ENCODE results near the gene MBLAC1. TPM values are rescaled to one million over a fixed set of nuclear protein-coding genes. Genes with fewer than 3 reads are reported as not detected.

Gene MBLAC1
- total RNA-seq, 4 donors from 2014 or later: 4.4 to 5.6 TPM; not detected in 2

- TF ChIP-seq POLR2AphosphoS5 (IDR thresholded peaks at IDR 0.05) (peak; percentile 80 to 95 (median 90)), EP300 (IDR thresholded peaks at IDR 0.05; ENCODE audit: low read depth) (peak; percentile 79), POLR2A (IDR thresholded peaks at IDR 0.05) (no peak)
- TF ChIP-seq, protein P1, sequence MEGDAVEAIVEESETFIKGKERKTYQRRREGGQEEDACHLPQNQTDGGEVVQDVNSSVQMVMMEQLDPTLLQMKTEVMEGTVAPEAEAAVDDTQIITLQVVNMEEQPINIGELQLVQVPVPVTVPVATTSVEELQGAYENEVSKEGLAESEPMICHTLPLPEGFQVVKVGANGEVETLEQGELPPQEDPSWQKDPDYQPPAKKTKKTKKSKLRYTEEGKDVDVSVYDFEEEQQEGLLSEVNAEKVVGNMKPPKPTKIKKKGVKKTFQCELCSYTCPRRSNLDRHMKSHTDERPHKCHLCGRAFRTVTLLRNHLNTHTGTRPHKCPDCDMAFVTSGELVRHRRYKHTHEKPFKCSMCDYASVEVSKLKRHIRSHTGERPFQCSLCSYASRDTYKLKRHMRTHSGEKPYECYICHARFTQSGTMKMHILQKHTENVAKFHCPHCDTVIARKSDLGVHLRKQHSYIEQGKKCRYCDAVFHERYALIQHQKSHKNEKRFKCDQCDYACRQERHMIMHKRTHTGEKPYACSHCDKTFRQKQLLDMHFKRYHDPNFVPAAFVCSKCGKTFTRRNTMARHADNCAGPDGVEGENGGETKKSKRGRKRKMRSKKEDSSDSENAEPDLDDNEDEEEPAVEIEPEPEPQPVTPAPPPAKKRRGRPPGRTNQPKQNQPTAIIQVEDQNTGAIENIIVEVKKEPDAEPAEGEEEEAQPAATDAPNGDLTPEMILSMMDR (IDR thresholded peaks at IDR 0.05): no peak
- DNase-seq: no peak
- peak overlapping the region; percentile 89 to 93 (median 92) for H3K27ac ChIP-seq
Measured at GRCh38 chr7:100087055-100087750, 39.6 kb upstream of the MBLAC1 start.

DNA sequence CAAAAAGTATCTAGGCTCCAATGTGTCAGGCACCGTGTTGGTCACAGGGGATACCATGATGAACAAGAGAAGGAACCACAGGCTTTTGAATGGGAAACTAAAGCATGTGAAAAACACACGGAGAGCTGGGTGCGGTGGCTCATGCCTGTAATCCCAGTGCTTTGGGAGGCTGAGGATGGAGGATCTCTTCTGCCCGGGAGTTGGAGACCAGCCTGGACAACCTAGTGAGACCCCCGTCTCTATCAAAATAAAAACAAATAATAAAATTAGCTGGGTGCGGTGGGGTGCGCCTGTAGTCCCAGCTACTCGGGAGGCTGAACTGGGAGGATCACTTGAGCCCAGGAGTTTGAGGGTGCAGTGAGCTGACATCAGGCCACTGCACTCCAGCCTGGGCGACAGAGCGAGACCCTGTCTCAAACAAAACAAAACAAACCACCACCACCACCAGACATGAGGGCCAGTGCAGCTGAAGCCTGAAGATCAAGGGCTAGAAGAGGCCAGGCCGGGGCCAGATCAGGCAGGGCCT, 38.6 kb upstream of the MBLAC1 start:
- no peaks in the 10 kb centered on the region for H3K27me3 ChIP-seq
- H3K36me3 ChIP-seq: peaks cover 0 to 4% (median 2%) of the 10 kb centered on the region in 4 donors
- TF ChIP-seq, protein P1 (IDR thresholded peaks at IDR 0.05): no peak
- TF ChIP-seq POLR2AphosphoS5 (IDR thresholded peaks at IDR 0.05) (no peak), EP300 (IDR thresholded peaks at IDR 0.05; ENCODE audit: low read depth) (no peak), POLR2A (IDR thresholded peaks at IDR 0.05) (no peak)
- H3K4me3 ChIP-seq: peak overlapping the region; percentile 66 to 90 (median 78)
- peaks cover 13 to 21% (median 19%) of the 10 kb centered on the region in 4 donors for H3K4me1 ChIP-seq
- DNase-seq: no peak
- in situ Hi-C loops (cut with MboI; ENCODE audit: low pct_ligation_motif_present in 1 of 4, low pct_unique_long_range_greater_than_20kb in 1 of 4, low sequenced_read_pairs in 3 of 4): no loop called here
- H3K9me3 ChIP-seq: no peaks in the 10 kb centered on the region
- intact Hi-C loops (cut with DNase I; ENCODE audit: low total_unique reads): loop anchor here (5.0 kb wide), 1 partner anchor 39 kb away; the partner anchor contains the start of gene MBLAC1
- WGBS, 2 donors (ENCODE audit: low coverage in 1 of 2): 74 to 81% methylated on average over 6 to 11 of the region's 11 CpGs
- peak overlapping the region; percentile 89 to 93 (median 92) for H3K27ac ChIP-seq

More at GRCh38 chr7:100087055-100087750, 39.6 kb upstream of the MBLAC1 start:
- no peaks in the 10 kb centered on the region for H3K9me3 ChIP-seq
- intact Hi-C loops (cut with DNase I; ENCODE audit: low total_unique reads) (loop anchor here (5.0 kb wide), 1 partner anchor 40 kb away; the partner anchor contains the start of gene MBLAC1), in situ Hi-C loops (cut with MboI; ENCODE audit: low pct_ligation_motif_present in 1 of 4, low pct_unique_long_range_greater_than_20kb in 1 of 4, low sequenced_read_pairs in 3 of 4) (no loop called here)
- WGBS, 2 donors (ENCODE audit: low coverage in 1 of 2): 67 to 69% methylated on average over 8 to 10 of the region's 10 CpGs
- H3K36me3 ChIP-seq: peaks cover 0 to 4% (median 0%) of the 10 kb centered on the region in 4 donors
- H3K27me3 ChIP-seq: no peaks in the 10 kb centered on the region
- peaks cover 16 to 29% (median 26%) of the 10 kb centered on the region in 4 donors for H3K4me1 ChIP-seq
- H3K4me3 ChIP-seq: no peak overlapping the region

DNA sequence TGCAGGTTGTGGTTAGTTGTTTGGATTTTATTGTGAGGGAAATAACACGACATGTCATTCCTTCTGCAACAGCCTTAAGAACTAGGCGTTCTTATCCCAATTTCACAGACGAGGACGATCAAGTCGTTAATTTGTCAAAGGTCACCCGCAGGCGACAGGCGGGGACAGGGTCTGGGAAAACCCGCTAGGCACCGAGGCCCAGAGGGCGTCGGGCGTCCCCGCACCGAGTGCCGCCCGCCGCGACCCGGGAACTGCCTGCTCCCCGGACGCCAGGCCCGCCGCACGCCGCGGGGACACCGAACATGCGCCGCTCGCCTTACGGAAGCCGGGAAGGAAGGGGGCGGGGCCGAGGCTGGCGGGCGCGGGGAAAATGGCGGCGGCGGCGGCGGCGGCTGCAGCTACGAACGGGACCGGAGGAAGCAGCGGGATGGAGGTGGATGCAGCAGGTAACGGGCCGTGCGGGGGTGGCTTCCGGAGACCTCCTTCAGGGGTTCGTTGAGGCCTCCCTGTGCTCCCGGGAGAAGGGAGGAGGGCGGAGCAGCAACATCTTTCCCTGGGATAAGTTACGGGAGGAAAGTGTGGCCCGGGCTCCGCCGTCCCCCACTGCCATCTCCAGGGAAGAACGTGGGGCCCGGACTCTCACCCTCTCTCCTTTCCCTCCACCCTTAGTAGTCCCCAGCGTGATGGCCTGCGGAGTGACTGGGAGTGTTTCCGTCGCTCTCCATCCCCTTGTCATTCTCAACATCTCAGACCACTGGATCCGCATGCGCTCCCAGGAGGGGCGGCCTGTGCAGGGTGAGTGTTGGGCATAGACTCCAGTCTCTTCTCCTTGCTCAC, 37.9 kb upstream of the MBLAC1 start, which contains the start of gene COPS6:
Gene COPS6, plus strand, starts transcription at position 349 of the 837 bp plus-strand sequence. Its CDS starts 22 bp downstream, at position 371.
- Histone ChIP-seq H3K27ac (peak within 1 kb of the TSS; percentile 89 to 93 (median 92)), H3K4me1 (peaks cover 13 to 21% (median 19%) of the 10 kb centered on the region in 4 donors), H3K9me3 (no peaks in the 10 kb centered on the region), H3K27me3 (no peaks in the 10 kb centered on the region), H3K4me3 (peak within 1 kb of the TSS; percentile 66 to 90 (median 78)), H3K36me3 (peaks cover 0 to 9% (median 2%) of the 10 kb centered on the region in 4 donors)
- intact Hi-C loops (cut with DNase I; ENCODE audit: low total_unique reads) (loop anchor here (5.0 kb wide), 1 partner anchor 38 kb away; the partner anchor contains the start of gene MBLAC1), in situ Hi-C loops (cut with MboI; ENCODE audit: low pct_ligation_motif_present in 1 of 4, low pct_unique_long_range_greater_than_20kb in 1 of 4, low sequenced_read_pairs in 3 of 4) (no loop called here)
- DNase-seq: peak; percentile 88
- TF ChIP-seq POLR2A (IDR thresholded peaks at IDR 0.05) (peak; percentile 76), POLR2AphosphoS5 (IDR thresholded peaks at IDR 0.05) (peak; percentile 91 to 96 (median 92)), EP300 (IDR thresholded peaks at IDR 0.05; ENCODE audit: low read depth) (no peak)
- TF ChIP-seq, protein P1 (IDR thresholded peaks at IDR 0.05): no peak
- WGBS, 2 donors (ENCODE audit: low coverage in 1 of 2): 0 to 1% methylated on average over 4 to 67 of the region's 68 CpGs
